Dermis lymphatic vessel endothelial cell (primary cell): ENCODE measurements around the gene AMER1. TPM values are rescaled to one million over a fixed set of nuclear protein-coding genes. Genes with fewer than 3 reads are reported as not detected.

ENCODE experiments used
- total RNA-seq: library from RNA; depleted of rRNA; stranded (reverse); fragments of >200 nt; gene quantifications from 2 replicates; pipeline ENCODE4 v1.2.1, GENCODE V29; 2014

AMER1 gene
- 1.1 and 1.3 TPM in 2 replicates for total RNA-seq

GRCh38 chrX:64205441-64205734 is at the start of gene AMER1:
Gene AMER1 (minus strand): TSS chrX:64205708. CDS start chrX:64193286, 12,422 bp downstream.

GRCh38 chrX:64230123-64230970 is 24.8 kb upstream of the AMER1 start, which contains the start of gene ASB12:
Gene ASB12 (minus strand): TSS chrX:64230607. CDS start chrX:64225650, 4,957 bp downstream.

Other genes starting within 250 kb of the AMER1 start
- not detected in 2 replicates for gene ASB12, start 24.9 kb upstream of the AMER1 start, total RNA-seq
- gene MTMR8, start 189.7 kb upstream of the AMER1 start, total RNA-seq, result 0.17 and 0.22 TPM in 2 replicates